HG03039 (cell line): ENCODE measurements around the gene SPATA17.

ENCODE experiments used
- ATAC-seq: cut with Tn5 transposase; IDR thresholded peaks from one replicate; pipeline ENCODE4 v1.9.1; 2021; ENCODE audit warnings: mild to moderate bottlenecking, moderate library complexity; ENCODE audit not compliant: unreplicated experiment

The SPATA17 gene

DNA sequence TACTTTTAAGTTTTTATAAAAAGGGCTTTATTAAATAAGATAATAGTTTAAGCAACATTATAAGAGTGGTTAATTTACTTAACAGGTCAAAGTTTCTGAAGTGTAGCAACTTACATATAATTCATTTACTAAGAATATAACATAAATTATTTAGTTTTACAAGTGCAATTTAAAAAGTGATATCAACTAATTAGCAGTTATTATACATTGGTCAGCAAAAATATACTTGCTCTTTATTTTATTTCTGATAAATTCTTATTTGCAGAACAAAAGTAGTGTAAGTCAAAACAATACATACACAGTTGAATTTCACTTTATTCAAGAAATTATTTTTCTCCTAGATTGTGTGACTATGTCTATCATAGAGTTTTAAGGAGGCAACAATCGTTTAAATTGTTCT, 215.6 kb downstream of the SPATA17 start:
- ATAC-seq: no peak

DNA sequence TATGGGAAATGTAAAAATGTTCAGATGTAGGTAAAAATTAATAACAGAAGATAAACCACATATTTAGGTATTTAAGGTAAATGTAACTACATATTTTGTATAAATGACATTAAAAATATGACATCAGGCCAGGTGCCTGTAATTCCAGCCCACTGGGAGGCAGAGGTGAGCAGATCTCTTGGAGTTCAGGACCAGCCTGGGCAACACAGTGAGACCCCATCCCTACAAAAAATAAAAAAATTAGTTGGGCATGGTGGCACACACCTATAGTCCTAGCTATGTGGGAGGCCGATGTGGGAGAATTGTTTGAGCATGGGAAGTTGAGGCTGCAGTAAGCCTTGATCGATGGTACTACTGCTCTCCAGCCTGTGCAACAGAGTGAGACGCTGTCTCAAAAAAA, 216.5 kb downstream of the SPATA17 start:
- no peak for ATAC-seq

DNA sequence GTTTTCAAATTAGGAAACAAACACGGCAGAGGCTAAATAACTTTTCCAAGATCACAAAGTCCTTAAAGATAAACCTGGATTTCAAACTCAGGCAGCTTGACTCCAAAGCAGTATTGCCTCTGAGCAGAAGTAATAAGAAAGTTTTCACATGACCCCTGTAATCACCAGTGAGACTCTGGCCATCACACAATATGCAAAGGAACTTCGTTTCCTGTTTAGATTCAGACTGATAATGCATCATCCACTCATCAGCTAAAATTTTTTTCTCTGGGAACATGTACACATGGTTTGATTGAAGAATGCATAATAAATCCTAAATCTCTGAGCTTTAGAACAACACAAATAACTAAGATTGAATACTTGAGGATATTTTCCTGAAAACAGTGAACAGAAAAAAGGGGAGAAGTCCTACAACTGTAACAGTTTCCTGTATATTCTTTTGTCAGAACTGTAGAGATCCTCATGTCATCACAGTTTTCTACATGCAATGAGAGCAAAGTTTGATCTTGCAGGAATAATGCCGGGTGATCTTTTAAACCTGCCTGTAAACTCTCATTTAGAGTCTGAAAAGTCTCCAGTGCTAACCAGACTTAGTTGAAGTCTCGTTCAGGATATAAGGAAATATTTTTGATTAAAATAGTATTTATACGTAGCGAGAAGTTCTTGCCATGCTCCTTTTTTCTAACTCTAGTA, 225.3 kb downstream of the SPATA17 start:
- no peak for ATAC-seq

DNA sequence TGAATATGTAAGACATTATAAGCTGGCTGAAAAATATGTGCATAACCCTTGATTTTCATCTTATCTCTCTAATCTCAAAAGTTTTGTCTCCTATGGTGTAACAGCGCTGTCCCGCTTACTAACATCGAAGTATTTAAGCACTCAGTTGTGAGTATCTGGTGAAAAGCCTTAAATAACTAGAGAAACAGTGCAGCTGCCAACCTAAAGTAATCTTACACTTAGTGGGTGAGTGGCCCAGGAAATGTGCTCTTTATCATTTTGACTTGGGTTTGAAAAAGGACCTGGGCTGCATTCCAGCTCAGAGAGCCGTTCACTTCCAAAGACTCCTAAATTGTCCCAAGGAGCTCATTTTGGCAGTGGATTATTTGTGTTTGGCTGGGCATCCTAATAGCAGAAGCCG, 225.9 kb downstream of the SPATA17 start:
- no peak for ATAC-seq

DNA sequence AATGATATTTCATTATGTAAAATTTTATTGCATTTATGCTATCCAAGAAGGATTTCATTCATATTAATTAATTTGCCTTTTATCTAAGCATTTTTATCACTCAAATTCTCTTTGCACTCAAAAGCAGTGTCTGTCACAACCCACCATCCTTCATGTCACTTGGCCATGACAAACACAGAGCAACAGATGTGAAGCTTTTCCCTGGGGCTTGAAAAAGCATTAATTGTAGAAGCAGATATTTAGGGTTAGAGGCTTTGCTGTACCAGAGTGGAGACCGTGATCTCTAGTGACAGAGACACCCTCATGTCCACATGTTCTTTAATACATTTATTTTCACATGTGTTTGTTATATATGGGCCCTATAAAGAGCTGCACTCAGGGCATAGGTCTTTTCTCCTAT, 230.5 kb downstream of the SPATA17 start:
- ATAC-seq: no peak

DNA sequence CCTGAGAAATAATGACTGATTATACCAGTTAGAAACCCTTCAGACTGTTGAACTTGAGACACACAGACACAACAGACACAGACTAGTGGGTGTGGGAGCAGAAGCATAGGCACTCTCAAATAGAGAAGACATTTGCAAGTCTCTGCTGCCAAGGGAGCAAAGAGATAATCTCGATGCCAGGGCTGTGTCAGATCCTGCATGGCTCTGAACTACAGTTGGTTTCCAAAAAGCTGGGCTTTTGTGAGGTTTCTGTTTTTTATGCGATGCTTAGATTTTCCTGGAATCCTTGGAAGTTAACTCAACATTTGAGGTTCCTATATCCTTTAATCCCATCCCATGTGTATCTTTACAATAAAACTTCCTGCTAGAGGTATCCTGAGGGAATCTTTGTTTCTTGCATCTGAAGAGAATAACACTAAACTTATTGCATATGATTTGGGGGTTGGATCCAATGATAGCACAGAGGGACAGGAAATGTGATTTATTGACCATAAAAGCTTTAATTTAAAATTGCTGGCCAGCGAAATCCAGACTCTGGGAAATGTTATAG, 236.4 kb downstream of the SPATA17 start:
- no peak for ATAC-seq

DNA sequence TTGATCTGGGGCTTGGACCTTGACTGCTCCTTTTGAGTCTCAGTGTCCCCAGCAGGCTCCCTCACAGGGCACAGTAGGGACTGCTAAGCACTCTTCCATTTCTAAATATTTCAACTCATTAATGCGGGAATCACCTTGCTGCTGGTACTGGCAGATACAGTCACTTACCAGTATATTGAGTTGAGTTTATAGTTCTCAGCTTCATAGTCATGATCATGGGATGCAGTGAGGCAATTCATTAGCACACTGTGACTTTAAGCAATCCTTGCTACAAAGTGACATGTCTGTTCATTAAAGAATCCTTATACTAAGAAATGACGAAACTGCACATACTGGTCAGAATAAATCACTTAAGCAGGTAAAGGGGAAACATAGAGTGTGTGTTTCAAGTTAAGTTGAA, 240.8 kb downstream of the SPATA17 start:
- ATAC-seq: no peak

DNA sequence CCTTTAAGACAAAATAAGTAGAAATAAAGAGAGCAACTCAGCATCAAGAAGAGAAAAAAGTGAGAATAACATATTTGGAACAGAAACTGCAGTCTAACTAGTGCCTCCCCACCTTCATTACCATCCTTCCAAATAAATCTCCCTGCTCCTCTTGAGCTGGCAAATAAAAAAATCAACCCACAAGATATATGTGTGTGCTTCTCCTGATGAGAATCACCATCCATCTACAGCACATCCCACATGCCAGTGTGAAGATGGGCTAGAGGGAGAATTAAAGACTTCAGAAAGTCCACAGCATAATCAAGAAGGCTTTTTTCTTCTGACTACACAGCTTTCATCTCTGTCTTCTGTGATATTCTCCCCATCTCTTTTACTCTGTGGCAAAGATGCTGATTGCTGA, 244.1 kb downstream of the SPATA17 start:
- no peak for ATAC-seq

DNA sequence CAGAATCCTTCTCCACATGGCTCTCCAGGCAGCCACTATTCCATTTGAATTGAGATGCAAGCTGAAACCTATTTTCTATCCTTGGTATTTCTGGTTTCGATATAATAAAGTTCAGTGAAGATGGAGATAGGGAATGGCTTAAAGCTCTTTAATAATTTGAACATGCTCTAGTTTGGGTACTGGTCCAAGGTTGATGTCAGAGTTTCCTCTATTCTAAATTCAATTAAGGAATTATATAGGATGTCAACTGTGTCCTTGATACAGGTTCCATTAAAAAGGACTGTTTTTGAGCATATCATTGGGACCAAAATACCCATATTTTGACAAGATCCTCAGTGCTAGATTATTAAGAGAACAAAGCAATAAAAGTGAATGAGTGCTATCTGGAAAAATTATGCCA, 245.3 kb downstream of the SPATA17 start:
- ATAC-seq: no peak

DNA sequence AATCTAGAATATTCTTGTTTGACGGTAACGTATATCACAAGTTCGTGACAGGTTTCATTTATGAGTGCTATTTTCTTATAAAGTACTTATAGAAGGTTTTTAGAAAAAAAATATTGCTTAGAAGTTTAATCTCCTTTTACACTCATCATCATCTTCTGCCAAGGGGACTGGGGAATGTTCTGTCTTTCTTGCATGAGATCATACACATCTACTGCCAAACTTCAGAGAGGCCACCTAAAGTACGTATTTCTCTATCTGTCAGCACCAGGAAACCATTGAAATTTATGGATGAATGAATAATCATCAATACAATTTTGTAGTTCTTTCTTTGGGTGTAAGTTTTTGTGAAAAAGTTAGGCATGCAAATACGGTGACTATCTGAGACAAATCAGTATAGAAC, 245.8 kb downstream of the SPATA17 start:
- no peak for ATAC-seq

DNA sequence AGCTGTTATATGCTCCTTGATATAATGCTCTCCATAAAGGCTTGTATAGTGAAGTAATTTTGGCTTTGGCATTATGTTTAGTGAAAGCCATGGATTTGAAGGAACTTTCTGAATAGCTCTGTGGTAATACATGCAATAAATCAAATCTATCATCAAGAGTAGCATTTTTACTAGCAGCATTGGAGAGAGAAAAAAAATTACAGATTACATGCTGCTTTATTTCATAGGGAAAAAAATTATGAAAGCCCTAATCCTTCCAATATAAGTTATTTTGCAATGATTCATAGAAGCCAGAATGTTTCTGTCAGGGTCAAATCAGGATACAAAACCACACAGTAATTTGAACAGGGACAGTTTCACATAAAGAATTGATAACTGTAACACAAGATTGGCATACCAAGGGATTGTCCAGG, 250.0 kb downstream of the SPATA17 start:
- ATAC-seq: no peak

DNA sequence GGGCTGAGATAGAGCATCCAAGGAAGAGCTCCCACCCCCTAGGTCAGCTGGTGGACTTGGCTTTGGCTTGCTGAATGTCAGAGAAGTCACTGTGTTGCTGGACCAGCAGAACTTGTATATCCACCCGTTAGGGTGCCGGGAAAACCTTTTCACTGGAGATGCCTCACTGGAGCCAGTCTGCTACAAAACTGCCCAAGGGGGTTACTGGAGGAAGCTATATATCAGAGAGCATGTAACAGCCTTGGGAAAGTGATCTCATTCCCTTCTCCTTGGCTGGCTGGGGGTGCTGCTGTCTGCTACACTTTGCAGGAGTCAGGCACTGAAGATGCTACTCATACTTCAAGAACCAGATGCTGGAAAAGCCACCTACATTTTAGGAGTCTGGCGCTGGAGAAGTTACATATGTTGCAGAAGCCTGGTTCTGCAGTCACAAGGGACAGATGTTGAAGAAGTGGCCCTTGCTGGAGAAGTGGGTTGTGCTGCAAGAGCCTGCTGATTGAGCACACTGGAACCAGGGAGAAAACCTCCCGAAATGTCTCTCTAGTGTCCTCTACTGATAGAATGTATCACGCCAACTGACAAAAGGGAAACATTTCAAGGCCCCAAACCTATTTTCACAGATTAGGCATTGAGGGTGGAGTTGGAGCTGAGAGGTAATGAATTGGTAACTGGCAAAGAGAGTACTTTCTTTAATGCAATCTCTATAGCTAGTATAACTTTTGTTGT, 250.6 kb downstream of the SPATA17 start:
- no peak for ATAC-seq

DNA sequence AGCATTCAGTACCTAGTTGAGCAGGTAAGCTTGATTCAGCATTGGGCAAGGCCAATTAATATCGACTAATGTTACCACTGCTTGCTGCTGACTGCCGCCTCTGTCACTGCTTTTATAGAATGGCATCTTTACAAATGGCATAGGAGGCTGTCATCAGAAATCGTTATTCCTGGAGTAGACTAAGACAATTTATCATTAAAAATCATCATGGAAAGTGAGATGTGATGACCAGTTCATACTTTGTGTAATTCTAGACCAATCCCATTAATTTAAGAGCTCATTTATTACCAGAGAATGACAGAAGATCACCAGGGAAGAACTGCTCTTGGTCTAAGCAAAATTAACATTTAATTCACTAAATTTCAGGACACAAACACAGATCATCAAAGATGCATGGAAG, 254.0 kb downstream of the SPATA17 start:
- ATAC-seq: no peak

DNA sequence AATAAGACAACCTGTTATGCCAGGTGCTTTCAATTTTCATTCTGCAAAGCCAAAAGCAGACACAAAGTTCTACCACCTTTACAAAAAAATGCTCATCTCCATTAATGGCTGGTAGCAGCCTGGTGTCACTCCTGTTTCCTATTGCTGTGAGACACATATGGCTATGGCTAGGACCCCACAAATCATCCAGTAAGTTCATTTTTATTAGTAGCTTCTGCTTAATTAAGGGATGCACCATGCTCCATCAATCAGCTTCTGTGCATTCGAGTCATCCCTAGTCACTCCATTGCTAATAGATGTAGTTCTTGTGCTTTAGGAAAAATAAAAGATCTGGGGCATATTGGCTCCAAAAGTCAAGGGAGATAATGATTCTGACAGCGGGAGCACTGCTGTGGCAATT, 257.2 kb downstream of the SPATA17 start:
- ATAC-seq: no peak

DNA sequence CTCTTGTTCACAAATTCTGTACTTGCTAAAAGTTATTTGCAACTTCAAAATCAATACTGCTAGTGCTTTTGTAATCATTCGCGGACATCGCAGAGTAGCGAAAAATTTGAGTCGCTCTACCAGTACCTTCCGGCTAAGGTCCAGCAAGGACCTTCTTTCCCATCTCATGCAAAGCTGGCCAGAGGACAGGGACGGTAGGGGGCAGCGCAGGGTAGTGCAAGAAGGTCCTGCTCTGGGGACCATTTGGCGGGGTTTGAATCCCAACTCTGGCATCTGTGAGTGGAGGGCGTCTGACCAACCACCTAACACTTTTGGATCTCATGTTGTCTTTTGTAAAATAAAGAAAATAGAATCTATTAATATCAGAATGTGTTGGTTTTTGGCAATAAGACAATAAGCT, 258.3 kb downstream of the SPATA17 start:
- no peak for ATAC-seq

DNA sequence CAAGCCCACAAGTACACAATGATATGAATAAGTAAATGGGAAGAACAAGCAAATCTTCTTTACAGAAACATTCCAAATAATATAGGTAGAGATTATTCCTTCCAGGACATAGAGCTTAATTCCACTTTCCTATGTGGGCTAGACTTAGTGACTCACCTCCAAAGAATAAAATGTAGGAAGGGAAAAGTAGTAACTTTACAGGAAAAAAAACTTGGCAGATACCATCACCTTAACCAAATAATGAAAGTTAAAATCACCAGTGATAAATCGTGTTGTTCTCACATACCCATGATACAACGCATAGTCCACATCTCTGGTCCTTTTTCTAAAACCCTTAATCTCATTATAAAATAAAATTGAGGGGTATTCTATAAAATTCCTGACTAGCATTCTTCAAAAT, 260.8 kb downstream of the SPATA17 start:
- no peak for ATAC-seq

DNA sequence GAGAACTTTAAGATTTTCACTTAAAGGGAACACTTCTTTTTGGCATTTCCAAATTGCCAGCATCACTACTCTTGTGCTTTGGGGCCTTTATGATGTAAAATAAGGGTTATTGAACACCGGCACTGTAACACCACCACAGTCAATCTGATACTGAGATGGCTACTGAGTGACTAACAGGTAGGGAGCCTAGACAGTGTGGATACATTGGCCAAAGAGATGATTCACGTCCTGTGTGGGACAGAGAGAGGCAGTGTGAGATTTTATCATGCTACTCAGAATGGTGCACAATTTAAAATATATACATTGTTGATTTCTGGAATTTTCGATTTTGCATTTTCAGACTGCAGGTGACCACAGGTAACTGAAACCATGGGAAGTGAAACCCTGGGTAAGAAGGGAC, 261.6 kb downstream of the SPATA17 start:
- ATAC-seq: no peak

DNA sequence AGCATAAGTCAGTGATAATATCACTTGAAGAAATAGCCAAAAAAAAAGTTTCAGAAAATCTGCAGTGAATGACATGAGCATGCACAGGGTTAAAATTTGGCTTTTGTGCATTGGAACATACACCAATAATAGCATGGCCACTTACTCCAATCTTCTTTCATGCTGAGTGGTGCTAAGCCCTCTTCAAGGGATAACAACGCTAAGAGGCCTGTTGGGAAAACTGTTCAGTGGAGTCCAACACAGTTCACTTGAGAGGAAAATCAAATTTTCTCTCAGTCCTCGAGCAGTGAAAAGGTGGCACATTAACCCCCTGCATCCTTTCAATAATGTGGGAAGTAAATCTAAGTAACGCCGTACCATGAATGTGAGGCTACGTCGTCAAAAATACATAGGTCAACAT, 264.7 kb downstream of the SPATA17 start:
- no peak for ATAC-seq

DNA sequence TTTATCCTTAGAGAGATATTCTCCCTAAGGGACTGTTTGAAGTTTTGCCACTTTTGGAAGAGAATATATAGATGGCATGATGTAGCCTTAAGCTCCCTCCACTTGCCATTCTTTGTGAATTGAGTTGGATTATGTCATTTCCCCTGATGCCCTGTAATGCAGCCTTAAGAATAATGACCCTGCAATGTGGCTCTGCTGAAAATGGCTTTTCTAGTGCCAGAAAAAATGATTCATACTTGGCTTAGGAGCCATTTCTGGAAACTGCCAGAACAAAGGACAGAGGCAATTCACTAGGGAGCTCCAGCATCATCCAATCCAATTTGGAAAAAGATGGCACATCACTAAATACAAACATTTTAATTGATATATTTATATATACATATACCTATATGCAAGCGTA, 265.3 kb downstream of the SPATA17 start:
- ATAC-seq: no peak

DNA sequence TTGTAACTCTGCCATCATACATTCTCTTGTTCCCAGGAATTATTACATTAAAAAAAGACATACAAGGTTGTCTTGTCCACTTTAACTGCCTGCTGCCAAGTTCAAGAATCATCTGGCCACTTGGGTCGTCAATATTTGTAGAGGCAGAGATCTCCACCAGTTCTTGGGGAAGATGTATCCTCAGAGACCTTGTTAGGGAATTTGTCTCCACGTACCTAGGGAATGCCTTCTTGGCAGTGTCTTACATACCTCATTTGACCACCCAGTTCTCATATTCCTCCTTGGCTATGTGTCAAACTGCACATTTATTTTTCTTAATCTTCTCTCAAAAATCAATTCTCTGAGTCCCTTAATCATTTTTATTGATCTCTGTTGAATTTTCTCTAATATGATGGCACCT, 266.0 kb downstream of the SPATA17 start:
- ATAC-seq: no peak

DNA sequence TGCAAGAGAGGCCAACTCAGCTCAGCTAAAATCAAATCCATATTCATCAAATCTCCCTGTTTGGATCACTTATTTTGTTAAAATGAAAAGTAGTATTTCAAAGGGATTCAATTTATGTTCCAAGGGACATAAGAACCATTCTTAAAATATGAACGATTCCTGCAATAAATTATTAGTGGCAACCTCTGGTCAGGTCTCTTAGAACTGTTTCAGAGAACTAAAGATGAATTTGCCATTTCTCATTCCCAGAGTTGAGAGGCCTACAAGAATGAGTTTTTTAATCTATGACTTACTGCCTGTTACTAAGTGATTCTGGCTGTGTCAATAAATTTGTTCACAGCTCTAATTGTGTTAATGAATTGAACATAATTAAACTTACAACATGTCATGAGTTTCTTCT, 268.5 kb downstream of the SPATA17 start:
- no peak for ATAC-seq

DNA sequence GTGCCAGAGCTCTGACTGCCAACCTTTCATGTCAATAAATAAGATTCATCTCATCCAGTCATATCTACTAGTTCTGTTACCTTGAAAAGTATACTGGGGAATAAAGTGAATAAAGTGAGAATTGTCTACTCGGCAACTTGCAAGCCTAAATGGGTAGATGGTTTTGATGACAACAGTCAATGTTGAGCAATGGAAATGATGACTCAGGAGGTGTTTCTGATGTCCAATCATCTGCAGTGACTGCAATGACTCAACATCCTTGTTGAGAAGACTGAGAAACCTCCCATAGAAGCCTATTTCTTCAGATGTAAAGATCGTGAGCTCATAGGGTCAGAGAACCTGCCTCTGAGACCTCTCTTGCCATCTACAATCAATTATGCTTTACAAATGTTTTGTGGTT, 276.4 kb downstream of the SPATA17 start:
- ATAC-seq: no peak

DNA sequence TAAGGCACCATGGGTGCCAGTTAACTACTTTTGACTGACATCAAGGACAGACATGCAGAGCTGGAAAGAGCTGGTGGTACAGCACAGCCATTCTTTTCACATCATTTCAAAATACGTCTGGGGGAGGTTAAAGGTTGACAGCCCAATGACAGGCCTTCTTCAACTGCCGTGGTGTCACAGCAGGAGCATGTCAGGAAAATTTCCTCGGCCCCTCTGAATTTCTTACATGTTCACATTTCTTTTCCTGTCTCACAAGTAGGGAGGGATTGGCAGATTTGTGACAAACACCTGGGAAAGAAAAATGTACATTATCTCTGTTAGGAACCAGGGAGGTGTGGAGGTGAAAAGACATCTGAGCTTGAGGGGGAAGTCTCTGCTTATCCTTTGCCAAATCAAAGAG, 279.1 kb downstream of the SPATA17 start:
- no peak for ATAC-seq
